GM19328 (cell line): ENCODE measurements around the gene CAMK2D.
A peak's percentile ranks its signal among the peaks of the same experiment; 100 is the strongest.

Experiments used
- ATAC-seq: cut with Tn5 transposase; IDR thresholded peaks from one replicate; pipeline ENCODE4 v1.9.1; 2021; ENCODE audit warnings: mild to moderate bottlenecking, moderate library complexity; ENCODE audit not compliant: unreplicated experiment

Gene CAMK2D

GRCh38 chr4:113450295-113451080 lies 311.1 kb downstream of the CAMK2D start:
- ATAC-seq, result no peak

GRCh38 chr4:113449410-113449974 lies 312.0 kb downstream of the CAMK2D start:
- no peak for ATAC-seq

- ATAC-seq, result peak; percentile 49
These were observed 313.8 kb downstream of the CAMK2D start for GRCh38 chr4:113447769-113448168.

GRCh38 chr4:113447061-113447460 lies 314.5 kb downstream of the CAMK2D start:
- ATAC-seq, result no peak

- ATAC-seq, result no peak
These were observed 315.5 kb downstream of the CAMK2D start for GRCh38 chr4:113446019-113446418.

GRCh38 chr4:113445286-113445685 lies 316.3 kb downstream of the CAMK2D start:
- ATAC-seq, result no peak

- ATAC-seq, result no peak
These were observed 317.2 kb downstream of the CAMK2D start for GRCh38 chr4:113444386-113444785.

- ATAC-seq, result no peak
These were observed 318.7 kb downstream of the CAMK2D start for GRCh38 chr4:113442826-113443225.

- no peak for ATAC-seq
These were observed 321.2 kb downstream of the CAMK2D start for GRCh38 chr4:113440371-113440770.

- no peak for ATAC-seq
These were observed 322.9 kb downstream of the CAMK2D start for GRCh38 chr4:113438596-113438995.

- ATAC-seq, result no peak
These were observed 324.4 kb downstream of the CAMK2D start for GRCh38 chr4:113437129-113437528.

- ATAC-seq, result no peak
These were observed 325.2 kb downstream of the CAMK2D start for GRCh38 chr4:113436360-113436759.

GRCh38 chr4:113435893-113436292 lies 325.6 kb downstream of the CAMK2D start:
- ATAC-seq, result no peak

GRCh38 chr4:113434247-113434587 lies 327.3 kb downstream of the CAMK2D start:
- no peak for ATAC-seq

- no peak for ATAC-seq
These were observed 327.8 kb downstream of the CAMK2D start for GRCh38 chr4:113433536-113434246.

- ATAC-seq, result no peak
These were observed 328.4 kb downstream of the CAMK2D start for GRCh38 chr4:113433116-113433515.

GRCh38 chr4:113423631-113424030 lies 337.9 kb downstream of the CAMK2D start:
- ATAC-seq, result no peak

GRCh38 chr4:113420938-113421337 lies 340.6 kb downstream of the CAMK2D start:
- no peak for ATAC-seq

- no peak for ATAC-seq
These were observed 341.9 kb downstream of the CAMK2D start for GRCh38 chr4:113419631-113420030.

- no peak for ATAC-seq
These were observed 350.0 kb downstream of the CAMK2D start for GRCh38 chr4:113411496-113411938.

- no peak for ATAC-seq
These were observed 350.9 kb downstream of the CAMK2D start for GRCh38 chr4:113410686-113411085.

GRCh38 chr4:113409181-113409580 lies 352.4 kb downstream of the CAMK2D start:
- no peak for ATAC-seq
